Ishikawa (cell line): ENCODE data around the gene RXRA.

ENCODE experiments used
- CEBPB ChIP-seq: IDR thresholded peaks from 2 replicates; pipeline ENCODE4 v1.6.1; 2012
- MAX ChIP-seq: IDR thresholded peaks from 2 replicates; pipeline ENCODE4 v1.6.1; 2012
- REST ChIP-seq: IDR thresholded peaks from 2 replicates; pipeline ENCODE4 v1.6.1; 2012; ENCODE audit warnings: low read depth, mild to moderate bottlenecking
- TCF12 ChIP-seq: IDR thresholded peaks from 2 replicates; pipeline ENCODE4 v1.6.1; 2012; ENCODE audit warnings: low read depth

GRCh38 chr9:134313470-134313869 is 12.8 kb upstream of the RXRA start:
- TF ChIP-seq REST (no peak), MAX (no peak), TCF12 (no peak), CEBPB (no peak)
